A549 (cell line): ENCODE results near the gene TAS2R60. TPM values are rescaled to one million over a fixed set of nuclear protein-coding genes. Genes with fewer than 3 reads are reported as not detected.

Experiments
- ATAC-seq, 2 experiments: fragments of 200-7000 bp in 1 of 2; fragments of >200 bp in 1 of 2; cut with Nextera tagmentation in 1 of 2; cut with Tn5 transposase in 1 of 2; 3 replicates each; pipeline versions ENCODE4 v1.8.0 to v1.9.1; 2018 to 2020; ENCODE audit warnings: mild to moderate bottlenecking in 1 of 2, moderate library complexity in 1 of 2
- CTCF ChIA-PET: fragments of 300-600 bp; sonication (Branson Sonifier 250); formaldehyde crosslinking; extraction: SDS; loops from one replicate; lab custom pipeline; 2021; ENCODE audit warnings: antibody characterized with exemption, inconsistent platforms; lab: Yijun Ruan, JAX
- POLR2A ChIA-PET: fragments of 350-600 bp; formaldehyde crosslinking; extraction: SDS; loops from one replicate; lab custom pipeline; 2021; ENCODE audit warnings: antibody characterized with exemption, inconsistent platforms; lab: Yijun Ruan, JAX
- DNase-seq, 2 experiments: peaks; one replicate each; pipeline versions ENCODE4 v3.0.0 to v3.0.0-alpha.2; 2011 to 2016; ENCODE audit warnings: low read depth in 1 of 2, low spot score in 1 of 2
- FAIRE-seq: peaks from 2 replicates; lab custom pipeline; 2011; peaks lifted over from hg19 to GRCh38; lab: Jason Lieb, UNC
- H3K27ac ChIP-seq, 2 experiments: fragments of >200 bp; sonication (Bioruptor Twin); formaldehyde crosslinking; 3 replicates each; pipeline ENCODE4 v1.5.1; 2016 to 2017
- H3K4me1 ChIP-seq: fragments of >200 bp; sonication (Bioruptor Twin); formaldehyde crosslinking; 3 replicates; pipeline ENCODE4 v1.6.1; 2016
- H3K4me2 ChIP-seq: fragments of >200 bp; sonication (Bioruptor Twin); formaldehyde crosslinking; 3 replicates; pipeline ENCODE4 v1.6.1; 2016
- H3K4me3 ChIP-seq: fragments of >200 bp; sonication (Bioruptor Twin); formaldehyde crosslinking; 3 replicates; pipeline ENCODE4 v1.5.1; 2016
- H3K9me3 ChIP-seq: fragments of >200 bp; sonication (Bioruptor Twin); formaldehyde crosslinking; 3 replicates; pipeline ENCODE4 v1.6.1; 2016
- CBX2 ChIP-seq: fragments of 200-600 bp; sonication (generic); IDR thresholded peaks from 2 replicates; pipeline ENCODE4 v1.6.1; 2016; ENCODE audit warnings: low read depth, mild to moderate bottlenecking, borderline replicate concordance
- CHD2 ChIP-seq: fragments of 150-350 bp; IDR thresholded peaks from 2 replicates; pipeline ENCODE4 v1.6.1; 2014; ENCODE audit warnings: low read length; ENCODE audit not compliant: partially characterized antibody
- EHF ChIP-seq: fragments of 250-450 bp; sonication (Bioruptor Pico); IDR thresholded peaks from 2 replicates; pipeline ENCODE4 v1.5.0; 2020; ENCODE audit warnings: mild to moderate bottlenecking
- EP300 ChIP-seq, 2 experiments: fragments of >200 bp; sonication (Bioruptor Twin); formaldehyde crosslinking; IDR thresholded peaks; 2 replicates in 1 of 2; 3 replicates in 1 of 2; pipeline ENCODE4 v1.6.1; 2016 to 2017
- FOSB ChIP-seq: fragments of 250-450 bp; sonication (Bioruptor Pico); IDR thresholded peaks from 2 replicates; pipeline ENCODE4 v1.5.0; 2020; ENCODE audit warnings: mild to moderate bottlenecking, moderate library complexity
- FOSL2 ChIP-seq, 2 experiments: fragments of 450-650 bp in 1 of 2; fragments of >200 bp in 1 of 2; sonication (Bioruptor Twin) in 1 of 2; formaldehyde crosslinking; IDR thresholded peaks; 2 replicates each; pipeline versions ENCODE4 v1.5.0 to v1.6.1; 2016 to 2020; ENCODE audit warnings: mild to moderate bottlenecking in 1 of 2, moderate library complexity in 1 of 2
- HOXB13 ChIP-seq: fragments of 250-450 bp; sonication (Bioruptor Pico); IDR thresholded peaks from 2 replicates; pipeline ENCODE4 v1.5.0; 2020; ENCODE audit warnings: low read depth, mild to moderate bottlenecking, moderate library complexity
- JUNB ChIP-seq: fragments of >200 bp; sonication (Bioruptor Twin); formaldehyde crosslinking; IDR thresholded peaks from 2 replicates; pipeline ENCODE4 v1.6.1; 2016
- NR3C1 ChIP-seq: fragments of >200 bp; sonication (Bioruptor Twin); formaldehyde crosslinking; IDR thresholded peaks from 3 replicates; pipeline ENCODE4 v1.6.1; 2017
- RAD21 ChIP-seq, 2 experiments: fragments of >200 bp in 1 of 2; sonication (Bioruptor Twin) in 1 of 2; formaldehyde crosslinking in 1 of 2; IDR thresholded peaks in 1 of 2; conservative IDR thresholded peaks in 1 of 2; 2 replicates in 1 of 2; 3 replicates in 1 of 2; pipeline ENCODE4 v1.6.1; 2012 to 2018; ENCODE audit warnings: inconsistent platforms in 1 of 2
- RARB ChIP-seq: fragments of 250-450 bp; sonication (Bioruptor Pico); IDR thresholded peaks from 2 replicates; pipeline ENCODE4 v1.8.0; 2021; ENCODE audit warnings: mild to moderate bottlenecking, moderate library complexity
- RCOR1 ChIP-seq: fragments of 150-350 bp; IDR thresholded peaks from 2 replicates; pipeline ENCODE4 v1.6.1; 2014; ENCODE audit warnings: antibody characterized with exemption, low read length, low read depth
- RFX5 ChIP-seq: fragments of 450-650 bp; IDR thresholded peaks from 2 replicates; pipeline ENCODE4 v1.7.1; 2014; ENCODE audit warnings: antibody characterized with exemption, mild to moderate bottlenecking, moderate library complexity
- SMC3 ChIP-seq: fragments of >200 bp; sonication (Bioruptor Twin); formaldehyde crosslinking; IDR thresholded peaks from 3 replicates; pipeline ENCODE4 v1.6.1; 2018; ENCODE audit warnings: inconsistent platforms
- SREBF2 ChIP-seq: fragments of 450-650 bp; IDR thresholded peaks from 2 replicates; pipeline ENCODE4 v1.6.1; 2014; ENCODE audit warnings: mild to moderate bottlenecking, moderate library complexity
- ZNF302 ChIP-seq: fragments of 250-450 bp; sonication (Bioruptor Pico); IDR thresholded peaks from 2 replicates; pipeline ENCODE4 v1.9.0; 2021; ENCODE audit warnings: inconsistent platforms, mild to moderate bottlenecking, moderate library complexity
- WGBS: methylation state at CpG from one replicate; pipeline ENCODE4 v1.1.6; 2017; ENCODE audit errors: missing lambda C conversion rate; 5-methylcytosine and 5-hydroxymethylcytosine counted together
- polyA plus RNA-seq, 4 experiments: library from polyadenylated mRNA; depleted of rRNA in 3 of 4; stranded (reverse); fragments of >200 nt; fragmentation: RNase III in 1 of 4; extraction: RNeasy Plus Mini Kit Qiagen cat#74134 plus additional on column Dnase treatment in 1 of 4; gene quantifications; 2 replicates in 3 of 4; 3 replicates in 1 of 4; pipeline ENCODE4 v1.2.3, GENCODE V29; 2011 to 2017
- TF ChIP-seq, protein P1 (sequence below): fragments of 150-350 bp; IDR thresholded peaks from 2 replicates; pipeline ENCODE4 v1.6.1; 2014; ENCODE audit warnings: low read depth, mild to moderate bottlenecking, low read length
- TF ChIP-seq, protein P2 (sequence below): IDR thresholded peaks from 2 replicates; pipeline ENCODE4 v1.6.1; 2012; ENCODE audit warnings: low read depth, borderline replicate concordance
- TF ChIP-seq, protein P3 (sequence below): fragments of 250-450 bp; sonication (Bioruptor Pico); IDR thresholded peaks from 2 replicates; pipeline ENCODE4 v1.5.0; 2021; ENCODE audit warnings: mild to moderate bottlenecking, moderate library complexity, borderline replicate concordance
- TF ChIP-seq, protein P4 (sequence below): fragments of >200 bp; sonication (Bioruptor Twin); formaldehyde crosslinking; IDR thresholded peaks from 3 replicates; pipeline ENCODE4 v1.5.1; 2016
- TF ChIP-seq, protein P5 (sequence below): IDR thresholded peaks from 2 replicates; pipeline ENCODE4 v1.6.1; 2012

TAS2R60 gene
- polyA plus RNA-seq, 2 of the 4 experiments (the other 2 are of a cell fraction), result not detected

DNA sequence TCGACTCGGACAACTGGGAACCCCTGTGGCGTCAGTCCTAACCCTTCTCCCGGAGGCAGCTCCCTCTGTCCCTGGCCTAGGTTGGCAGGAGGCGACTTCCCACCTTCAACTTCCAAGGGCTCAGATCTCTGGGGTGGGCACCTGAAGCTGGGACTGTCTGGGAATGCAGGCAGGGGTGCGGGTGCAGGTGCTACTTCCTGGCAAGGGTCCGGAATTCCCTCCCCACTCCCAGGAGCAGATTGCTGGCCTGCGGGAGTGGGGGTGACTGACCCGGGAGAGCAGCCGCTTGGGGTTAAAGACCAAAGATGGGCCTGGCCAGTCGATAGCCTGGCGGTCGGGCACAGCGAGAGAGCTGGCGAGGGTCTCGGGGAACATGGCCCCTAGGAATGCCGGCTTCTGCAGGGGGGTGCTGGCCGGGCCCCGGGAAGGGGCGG is 35.0 kb upstream of the TAS2R60 start (continued):
- no peak for TF ChIP-seq FOSL2 (IDR thresholded peaks at IDR 0.05)
- TF ChIP-seq FOSL2 (CRISPR knock-in tag; IDR thresholded peaks at IDR 0.05), result no peak

DNA sequence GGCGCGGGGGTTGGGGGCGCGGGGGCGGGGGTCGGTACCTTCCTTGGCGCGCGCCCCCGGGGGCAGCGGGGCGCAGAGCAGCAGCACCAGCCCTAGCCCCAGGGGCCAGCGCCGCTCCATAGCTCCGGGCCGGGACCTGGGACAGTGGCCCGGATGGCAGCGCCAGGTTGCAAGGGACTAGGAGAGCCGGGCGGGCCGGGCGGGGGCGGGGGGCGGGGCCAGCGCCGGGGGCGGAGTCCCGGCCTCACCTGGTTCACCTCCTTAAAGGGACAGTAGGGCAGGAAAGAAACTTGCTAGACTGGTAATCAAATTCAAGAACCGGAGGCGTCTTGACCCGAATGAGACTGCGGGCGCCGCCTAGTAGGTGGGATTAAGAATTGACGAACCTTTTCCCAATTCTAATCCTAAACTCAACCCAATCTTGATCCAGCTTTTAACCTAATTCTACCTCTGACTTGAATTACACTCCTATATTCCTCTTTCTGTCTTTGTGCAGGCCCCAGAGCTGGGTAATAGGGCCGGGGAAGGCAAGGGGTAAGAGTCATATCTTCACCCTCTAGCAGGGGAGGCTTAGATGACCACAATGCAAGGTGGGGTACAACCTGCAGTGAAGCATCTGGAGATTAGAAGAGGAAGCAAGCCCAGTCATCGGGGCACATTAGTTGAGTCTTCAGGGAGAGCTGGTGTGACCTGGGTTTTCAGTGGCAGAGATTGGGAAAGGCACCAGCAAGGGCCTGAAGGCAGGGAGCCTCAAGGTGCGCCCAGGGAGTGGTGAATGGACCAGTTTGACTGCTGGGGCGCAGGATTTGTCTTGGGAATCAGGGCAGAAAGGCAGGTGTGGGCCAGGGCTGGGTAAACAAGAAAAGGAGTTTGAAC is 34.3 kb upstream of the TAS2R60 start, which contains the start of gene EPHA1:
Gene EPHA1, minus strand, starts transcription at position 171 of the 876 bp plus-strand sequence. Its CDS starts 51 bp downstream, at position 120.
- ChIA-PET CTCF (interaction anchor here (0.8 to 5.9 kb wide), 9 partner anchors 8 to 169 kb away, joined by 3 to 46 read pairs (median 8); partner anchors contain the start of gene GSTK1), POLR2A (no interaction called here)
- no peak for TF ChIP-seq SREBF2
- TF ChIP-seq, protein P1, sequence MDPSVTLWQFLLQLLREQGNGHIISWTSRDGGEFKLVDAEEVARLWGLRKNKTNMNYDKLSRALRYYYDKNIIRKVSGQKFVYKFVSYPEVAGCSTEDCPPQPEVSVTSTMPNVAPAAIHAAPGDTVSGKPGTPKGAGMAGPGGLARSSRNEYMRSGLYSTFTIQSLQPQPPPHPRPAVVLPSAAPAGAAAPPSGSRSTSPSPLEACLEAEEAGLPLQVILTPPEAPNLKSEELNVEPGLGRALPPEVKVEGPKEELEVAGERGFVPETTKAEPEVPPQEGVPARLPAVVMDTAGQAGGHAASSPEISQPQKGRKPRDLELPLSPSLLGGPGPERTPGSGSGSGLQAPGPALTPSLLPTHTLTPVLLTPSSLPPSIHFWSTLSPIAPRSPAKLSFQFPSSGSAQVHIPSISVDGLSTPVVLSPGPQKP, result no peak
- TF ChIP-seq CHD2, result no peak
- TF ChIP-seq, protein P2, sequence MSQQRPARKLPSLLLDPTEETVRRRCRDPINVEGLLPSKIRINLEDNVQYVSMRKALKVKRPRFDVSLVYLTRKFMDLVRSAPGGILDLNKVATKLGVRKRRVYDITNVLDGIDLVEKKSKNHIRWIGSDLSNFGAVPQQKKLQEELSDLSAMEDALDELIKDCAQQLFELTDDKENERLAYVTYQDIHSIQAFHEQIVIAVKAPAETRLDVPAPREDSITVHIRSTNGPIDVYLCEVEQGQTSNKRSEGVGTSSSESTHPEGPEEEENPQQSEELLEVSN, result no peak
- TF ChIP-seq EP300 (IDR thresholded peaks at IDR 0.05), result no peak
- no peak for TF ChIP-seq CBX2
- 0 out of 3 replicates have a peak, but pooled peaks have one; percentile 11 for TF ChIP-seq SMC3
- no peak for TF ChIP-seq RARB (CRISPR knock-in tag)
- no peak for TF ChIP-seq RCOR1
- TF ChIP-seq EHF, result no peak
- TF ChIP-seq, protein P3, sequence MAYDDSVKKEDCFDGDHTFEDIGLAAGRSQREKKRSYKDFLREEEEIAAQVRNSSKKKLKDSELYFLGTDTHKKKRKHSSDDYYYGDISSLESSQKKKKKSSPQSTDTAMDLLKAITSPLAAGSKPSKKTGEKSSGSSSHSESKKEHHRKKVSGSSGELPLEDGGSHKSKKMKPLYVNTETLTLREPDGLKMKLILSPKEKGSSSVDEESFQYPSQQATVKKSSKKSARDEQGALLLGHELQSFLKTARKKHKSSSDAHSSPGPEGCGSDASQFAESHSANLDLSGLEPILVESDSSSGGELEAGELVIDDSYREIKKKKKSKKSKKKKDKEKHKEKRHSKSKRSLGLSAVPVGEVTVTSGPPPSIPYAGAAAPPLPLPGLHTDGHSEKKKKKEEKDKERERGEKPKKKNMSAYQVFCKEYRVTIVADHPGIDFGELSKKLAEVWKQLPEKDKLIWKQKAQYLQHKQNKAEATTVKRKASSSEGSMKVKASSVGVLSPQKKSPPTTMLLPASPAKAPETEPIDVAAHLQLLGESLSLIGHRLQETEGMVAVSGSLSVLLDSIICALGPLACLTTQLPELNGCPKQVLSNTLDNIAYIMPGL, result no peak
- TF ChIP-seq, protein P4, sequence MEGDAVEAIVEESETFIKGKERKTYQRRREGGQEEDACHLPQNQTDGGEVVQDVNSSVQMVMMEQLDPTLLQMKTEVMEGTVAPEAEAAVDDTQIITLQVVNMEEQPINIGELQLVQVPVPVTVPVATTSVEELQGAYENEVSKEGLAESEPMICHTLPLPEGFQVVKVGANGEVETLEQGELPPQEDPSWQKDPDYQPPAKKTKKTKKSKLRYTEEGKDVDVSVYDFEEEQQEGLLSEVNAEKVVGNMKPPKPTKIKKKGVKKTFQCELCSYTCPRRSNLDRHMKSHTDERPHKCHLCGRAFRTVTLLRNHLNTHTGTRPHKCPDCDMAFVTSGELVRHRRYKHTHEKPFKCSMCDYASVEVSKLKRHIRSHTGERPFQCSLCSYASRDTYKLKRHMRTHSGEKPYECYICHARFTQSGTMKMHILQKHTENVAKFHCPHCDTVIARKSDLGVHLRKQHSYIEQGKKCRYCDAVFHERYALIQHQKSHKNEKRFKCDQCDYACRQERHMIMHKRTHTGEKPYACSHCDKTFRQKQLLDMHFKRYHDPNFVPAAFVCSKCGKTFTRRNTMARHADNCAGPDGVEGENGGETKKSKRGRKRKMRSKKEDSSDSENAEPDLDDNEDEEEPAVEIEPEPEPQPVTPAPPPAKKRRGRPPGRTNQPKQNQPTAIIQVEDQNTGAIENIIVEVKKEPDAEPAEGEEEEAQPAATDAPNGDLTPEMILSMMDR, result peak; percentile 37
- no peak for TF ChIP-seq JUNB
- TF ChIP-seq NR3C1, result no peak
- no peak for TF ChIP-seq RFX5
- TF ChIP-seq, protein P5, sequence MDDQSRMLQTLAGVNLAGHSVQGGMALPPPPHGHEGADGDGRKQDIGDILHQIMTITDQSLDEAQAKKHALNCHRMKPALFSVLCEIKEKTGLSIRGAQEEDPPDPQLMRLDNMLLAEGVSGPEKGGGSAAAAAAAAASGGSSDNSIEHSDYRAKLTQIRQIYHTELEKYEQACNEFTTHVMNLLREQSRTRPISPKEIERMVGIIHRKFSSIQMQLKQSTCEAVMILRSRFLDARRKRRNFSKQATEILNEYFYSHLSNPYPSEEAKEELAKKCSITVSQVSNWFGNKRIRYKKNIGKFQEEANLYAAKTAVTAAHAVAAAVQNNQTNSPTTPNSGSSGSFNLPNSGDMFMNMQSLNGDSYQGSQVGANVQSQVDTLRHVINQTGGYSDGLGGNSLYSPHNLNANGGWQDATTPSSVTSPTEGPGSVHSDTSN, result no peak
- TF ChIP-seq ZNF302 (CRISPR knock-in tag), result no peak
- no peak for TF ChIP-seq HOXB13
- TF ChIP-seq RAD21 (conservative IDR thresholded peaks at IDR 0.05 in 1 of 2, IDR thresholded peaks at IDR 0.05 in 1 of 2), result peak in 1 of 2 experiments; percentile 35; a peak in 1 of 5 replicates
- no peak for TF ChIP-seq FOSL2 (IDR thresholded peaks at IDR 0.05)
- TF ChIP-seq FOSL2 (CRISPR knock-in tag; IDR thresholded peaks at IDR 0.05), result no peak
- no peak for TF ChIP-seq FOSB (CRISPR knock-in tag)
- FAIRE-seq, result no peak
- no peaks in the 10 kb centered on the region for H3K9me3 ChIP-seq
- WGBS, result 22% methylated on average over 12 of the region's 39 CpGs
- H3K4me3 ChIP-seq, result peak within 1 kb of the TSS; percentile 38
- H3K4me2 ChIP-seq, result peak within 1 kb of the TSS; percentile 80
- peaks cover 7% of the 10 kb centered on the region; the same call in 2 of the 3 replicates for H3K4me1 ChIP-seq
- peak within 1 kb of the TSS in 1 of 2 experiments; percentile 36; a peak in 1 of 6 replicates for H3K27ac ChIP-seq
- ATAC-seq, result peak; percentile 38 to 57; a peak in 5 of 6 replicates
- peak in 1 of 2 experiments; percentile 65 for DNase-seq
